Motor neuron (in vitro differentiated cells): Measurements from ENCODE around the gene CNNM3. TPM values are rescaled to one million over a fixed set of nuclear protein-coding genes. Genes with fewer than 3 reads are reported as not detected.
"Not testable (repeated sequence)": the region's sequence is repeated elsewhere in the genome, so short reads cannot be mapped to it uniquely, and the experiment has no call there.

Experiments
- ATAC-seq, 8 experiments: fragments of 200-7000 bp; cut with Tn5 transposase; replicated peaks in 6 of 8; 2 replicates each; pipeline ENCODE4 v1.8.0; 2021; ENCODE audit warnings: mild to moderate bottlenecking in 8 of 8, moderate library complexity in 8 of 8
- H3K27ac ChIP-seq, 2 donors: fragments of 250-450 bp; sonication (Bioruptor Pico); 2 replicates each; pipeline ENCODE4 v1.9.0; 2021; ENCODE audit warnings: antibody characterized with exemption in 2 of 2, mild to moderate bottlenecking in 2 of 2, moderate library complexity in 1 of 2
- H3K4me1 ChIP-seq, 2 donors: fragments of 250-450 bp; sonication (Bioruptor Pico); replicated peaks in 1 of 2; 2 replicates each; pipeline ENCODE4 v1.6.1; 2021; ENCODE audit warnings: antibody characterized with exemption in 2 of 2, mild to moderate bottlenecking in 2 of 2, moderate library complexity in 1 of 2
- H3K4me3 ChIP-seq, 5 donors: fragments of 250-450 bp; sonication (Bioruptor Pico); 2 replicates each; pipeline ENCODE4 v1.9.0; 2021; ENCODE audit warnings: antibody characterized with exemption in 5 of 5, mild to moderate bottlenecking in 5 of 5, moderate library complexity in 4 of 5
- WGBS, 10 experiments: fragments of 450-650 bp; shearing (Covaris generic); methylation state at CpG; one replicate each; pipeline ENCODE4 v1.0.0; 2022; 5-methylcytosine and 5-hydroxymethylcytosine counted together
- in situ Hi-C, 9 experiments: fragments of 400-800 bp; cut with MboI; loops; one replicate each; pipeline ENCODE4 v1.15.0; 2021; ENCODE audit warnings: low sequenced_read_pairs in 9 of 9, low pct_unique_long_range_greater_than_20kb in 2 of 9; ENCODE audit not compliant: unreplicated experiment in 9 of 9
- total RNA-seq, 8 experiments: library from RNA; unstranded; fragments of 300-600 nt; gene quantifications; 2 replicates each; pipeline versions ENCODE4 v1.2.3 to v1.2.4, GENCODE V29; 2022

Gene CNNM3
- total RNA-seq, 8 experiments from 2014 or later, result 6.0 to 19.6 (median 9.3) TPM

DNA sequence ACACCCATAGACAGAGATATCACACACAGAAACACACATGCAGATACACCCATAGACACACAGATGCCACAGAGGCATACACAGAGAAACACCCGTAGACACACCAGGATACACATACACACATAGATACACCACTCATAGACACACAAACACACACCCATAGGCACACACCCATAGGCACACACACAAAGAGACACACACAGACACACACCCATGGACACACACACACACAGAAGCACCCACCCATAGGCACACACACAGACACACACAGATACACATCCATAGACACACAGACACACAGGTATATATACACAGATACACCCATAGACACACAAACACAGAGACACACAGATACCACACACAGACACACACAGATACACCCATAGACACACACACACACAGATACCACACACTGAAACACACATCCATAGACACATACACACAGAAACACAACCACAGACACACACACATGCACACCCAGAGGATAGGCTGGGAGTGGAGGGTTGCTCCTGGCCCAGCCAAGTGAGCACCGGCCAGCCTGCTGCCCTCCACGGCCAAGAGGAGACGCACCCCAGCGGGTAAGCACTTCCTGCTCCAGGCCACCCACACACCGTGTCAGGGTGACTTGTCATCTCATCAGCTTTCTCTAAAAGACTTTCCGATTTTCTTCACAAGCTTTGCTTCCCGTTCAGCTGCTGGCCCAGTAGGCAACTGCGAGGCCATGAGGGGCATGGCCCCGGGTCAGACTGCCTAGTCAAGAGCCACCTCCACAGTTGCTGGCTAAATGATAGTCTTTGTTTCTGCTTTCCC, 14.1 kb upstream of the CNNM3 start:
- ATAC-seq, result no peak
- in situ Hi-C loops, result no loop called here
- no peak overlapping the region for H3K27ac ChIP-seq
- no peak overlapping the region for H3K4me3 ChIP-seq
- WGBS, 10 experiments, result 80 to 100% (median 96%) methylated on average over 1 to 5 of the region's 10 CpGs; no CpG with 5 or more reads in 3 of the 10 experiments
- H3K4me1 ChIP-seq, result no peaks in the 10 kb centered on the region

- H3K27ac ChIP-seq, result no peak overlapping the region
- H3K4me1 ChIP-seq, result no peaks in the 10 kb centered on the region
- in situ Hi-C loops, result no loop called here
- no peak for ATAC-seq
- no peak overlapping the region for H3K4me3 ChIP-seq
- 89 to 100% (median 94%) methylated on average over 3 to 6 of the region's 7 CpGs; no CpG with 5 or more reads in 6 of the 10 experiments for WGBS, 10 experiments
Observed at GRCh38 chr2:96802721-96803120, 13.3 kb upstream of the CNNM3 start.

DNA sequence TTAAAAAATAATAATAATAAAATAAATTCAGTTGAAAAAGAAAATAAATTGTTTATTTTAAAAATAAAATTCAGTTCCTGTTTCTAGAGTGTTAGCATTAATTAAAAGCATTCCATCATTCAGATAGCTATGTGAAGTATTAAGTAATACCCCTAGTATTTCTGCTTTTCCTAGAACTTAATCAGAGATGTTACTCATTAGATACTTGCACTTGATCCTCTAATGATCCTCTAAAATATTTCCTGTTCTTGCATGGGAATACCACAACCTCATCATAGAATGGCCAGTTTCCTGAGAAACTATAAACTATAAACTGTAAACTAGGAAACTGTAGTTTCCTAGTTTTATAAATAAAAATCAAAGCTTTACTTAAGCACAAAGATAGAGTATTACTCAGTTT, 11.1 kb upstream of the CNNM3 start:
- Histone ChIP-seq H3K4me1 (no peaks in the 10 kb centered on the region), H3K4me3 (no peak overlapping the region), H3K27ac (no peak overlapping the region)
- ATAC-seq, result no peak
- in situ Hi-C loops, result no loop called here

DNA sequence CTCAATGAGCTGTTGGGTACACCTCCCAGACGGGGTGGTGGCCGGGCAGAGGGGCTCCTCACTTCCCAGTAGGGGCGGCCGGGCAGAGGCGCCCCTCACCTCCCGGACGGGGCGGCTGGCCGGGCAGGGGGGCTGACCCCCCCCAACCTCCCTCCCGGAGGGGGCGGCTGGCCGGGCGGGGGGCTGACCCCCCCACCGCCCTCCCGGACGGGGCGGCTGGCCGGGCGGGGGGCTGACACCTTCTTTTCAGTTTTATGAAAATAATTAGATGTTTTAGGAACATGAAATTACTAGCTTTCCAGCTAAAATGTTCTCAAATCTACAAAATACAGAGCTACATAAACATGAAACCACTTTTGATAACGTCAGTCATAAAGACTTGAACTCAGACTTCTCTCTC, 10.1 kb upstream of the CNNM3 start:
- H3K27ac ChIP-seq, H3K4me1 ChIP-seq, in situ Hi-C loops, H3K4me3 ChIP-seq, ATAC-seq: not testable (repeated sequence)
- 80 to 100% (median 100%) methylated on average over 1 of the region's 20 CpGs; no CpG with 5 or more reads in 2 of the 10 experiments for WGBS, 10 experiments

GRCh38 chr2:96806468-96807126, 9.5 kb upstream of the CNNM3 start:
- no peak for ATAC-seq
- no peaks in the 10 kb centered on the region for H3K4me1 ChIP-seq
- in situ Hi-C loops, result no loop called here
- H3K4me3 ChIP-seq, result no peak overlapping the region
- 78 to 96% (median 94%) methylated on average over 8 to 21 of the region's 23 CpGs for WGBS, 10 experiments
- H3K27ac ChIP-seq, result no peak overlapping the region

GRCh38 chr2:96807127-96807471, 9.0 kb upstream of the CNNM3 start:
- ATAC-seq, result no peak
- WGBS, 10 experiments, result 80 to 100% (median 97%) methylated on average over 1 to 9 of the region's 10 CpGs; no CpG with 5 or more reads in 3 of the 10 experiments
- Histone ChIP-seq H3K4me1 (no peaks in the 10 kb centered on the region), H3K4me3 (no peak overlapping the region), H3K27ac (no peak overlapping the region)
- in situ Hi-C loops, result no loop called here

DNA sequence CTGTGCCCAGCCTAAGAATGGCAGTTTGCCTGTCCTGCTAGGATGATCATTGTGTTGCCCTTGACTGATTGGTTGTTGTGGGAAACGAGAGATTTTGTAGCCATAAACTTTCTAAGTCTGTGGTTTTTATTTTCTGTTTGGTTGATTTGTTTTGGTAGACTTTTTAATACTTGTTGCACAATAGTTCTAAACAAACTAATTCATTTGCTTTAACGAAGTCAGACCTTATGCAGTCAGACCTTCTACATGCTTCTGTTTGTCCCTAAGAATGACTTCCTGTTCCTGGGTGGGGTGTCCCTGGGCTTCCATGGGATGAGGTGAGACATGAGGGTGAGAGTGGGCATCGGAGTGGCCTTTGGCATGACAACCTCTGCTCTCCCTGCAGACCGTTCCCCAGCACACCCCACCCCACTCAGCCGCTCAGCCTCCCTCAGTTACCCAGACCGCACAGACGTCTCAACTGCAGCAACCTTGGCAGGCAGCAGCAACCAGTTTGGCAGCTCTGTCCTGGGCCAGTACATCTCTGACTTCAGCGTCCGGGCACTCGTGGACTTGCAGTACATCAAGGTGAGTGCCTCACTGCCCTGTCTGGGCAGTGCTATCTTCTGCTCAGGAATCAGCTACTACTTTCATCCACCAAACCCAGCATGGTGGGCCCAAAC, 7.8 kb upstream of the CNNM3 start:
- in situ Hi-C loops, result no loop called here
- H3K27ac ChIP-seq, result no peak overlapping the region
- 31 to 100% (median 86%) methylated on average over 1 to 4 of the region's 10 CpGs; no CpG with 5 or more reads in 4 of the 10 experiments for WGBS, 10 experiments
- no peak overlapping the region for H3K4me3 ChIP-seq
- H3K4me1 ChIP-seq, result no peaks in the 10 kb centered on the region
- no peak for ATAC-seq

DNA sequence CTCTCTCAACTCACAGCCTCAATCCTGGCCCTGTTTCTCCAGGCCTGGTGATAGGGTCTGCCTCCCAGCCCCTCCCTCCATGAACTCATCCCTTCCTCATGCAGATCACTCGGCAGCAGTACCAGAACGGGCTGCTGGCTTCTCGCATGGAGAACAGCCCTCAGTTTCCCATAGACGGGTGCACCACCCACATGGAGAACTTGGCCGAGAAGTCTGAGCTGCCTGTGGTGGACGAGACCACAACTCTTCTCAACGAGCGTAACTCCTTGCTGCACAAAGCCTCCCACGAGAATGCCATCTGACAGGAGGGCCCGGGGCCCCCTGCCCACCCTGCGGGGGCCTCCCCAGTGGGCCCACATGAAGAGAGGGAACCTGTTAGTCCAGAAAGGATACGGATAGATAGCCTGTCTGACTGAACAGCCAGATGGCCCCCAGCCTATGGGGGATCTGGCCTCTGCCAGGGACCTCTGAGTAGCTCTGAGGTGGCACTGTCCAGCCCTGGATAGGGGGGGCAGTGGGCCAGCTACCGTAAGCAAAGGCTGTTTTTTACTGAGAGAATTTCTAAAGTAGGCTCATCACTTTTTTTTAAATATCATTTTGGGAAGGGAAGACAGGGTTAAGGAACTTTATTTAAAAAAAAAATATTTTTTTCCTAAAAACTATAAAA, 6.7 kb upstream of the CNNM3 start:
- Histone ChIP-seq H3K4me3 (no peak overlapping the region), H3K4me1 (no peaks in the 10 kb centered on the region), H3K27ac (no peak overlapping the region)
- no peak for ATAC-seq
- 80 to 96% (median 80%) methylated on average over 1 to 7 of the region's 13 CpGs; no CpG with 5 or more reads in 5 of the 10 experiments for WGBS, 10 experiments
- in situ Hi-C loops, result no loop called here

DNA sequence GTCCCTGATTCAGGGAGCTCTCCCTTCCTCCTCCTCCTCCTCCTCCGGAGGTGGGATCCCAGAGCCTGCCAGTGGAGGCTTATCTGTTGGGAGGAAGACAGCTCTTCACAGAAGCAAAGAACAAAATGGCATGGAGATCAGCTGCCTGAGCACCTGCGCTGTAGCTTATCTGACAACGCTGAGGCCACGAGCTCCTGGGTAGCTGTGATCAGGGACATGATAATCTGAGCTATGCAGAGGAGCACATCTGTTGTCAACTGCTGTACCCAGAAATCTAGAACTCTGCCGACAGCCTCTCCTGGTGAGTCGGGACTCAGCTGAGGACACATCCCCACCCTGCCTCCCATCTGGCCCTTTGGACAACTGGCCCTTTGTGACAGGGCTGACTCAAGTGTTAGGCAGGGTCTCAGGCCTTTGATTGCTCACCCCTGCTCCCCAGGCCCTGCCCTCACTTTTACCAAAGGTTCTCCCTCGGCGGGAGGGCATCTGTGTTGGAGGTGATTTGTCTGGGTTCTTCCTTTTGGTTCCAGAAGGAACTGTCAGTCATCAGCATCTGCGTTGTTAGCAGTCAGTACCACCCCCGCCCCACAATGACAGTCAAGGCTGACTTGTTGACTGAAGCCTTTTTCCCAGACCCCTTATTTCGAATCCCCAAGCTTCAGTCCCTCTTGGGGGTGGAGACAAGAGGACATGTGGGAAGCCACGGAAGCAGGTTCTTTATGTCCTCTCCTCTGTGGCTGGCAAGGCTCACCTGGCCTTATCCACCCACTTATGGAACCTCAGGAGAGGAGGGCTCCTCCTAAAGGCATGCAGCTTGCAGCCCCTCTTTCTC, 5.9 kb upstream of the CNNM3 start:
- H3K4me1 ChIP-seq, result no peaks in the 10 kb centered on the region
- no peak for ATAC-seq
- H3K27ac ChIP-seq, result no peak overlapping the region
- WGBS, 10 experiments, result 20 to 100% (median 81%) methylated on average over 1 to 6 of the region's 12 CpGs; no CpG with 5 or more reads in 4 of the 10 experiments
- in situ Hi-C loops, result no loop called here
- H3K4me3 ChIP-seq, result no peak overlapping the region

GRCh38 chr2:96810783-96811192, 5.3 kb upstream of the CNNM3 start:
- no peak overlapping the region for H3K27ac ChIP-seq
- H3K4me1 ChIP-seq, result no peaks in the 10 kb centered on the region
- no peak for ATAC-seq
- 60 to 100% (median 94%) methylated on average over 1 to 4 of the region's 5 CpGs; no CpG with 5 or more reads in 5 of the 10 experiments for WGBS, 10 experiments
- no peak overlapping the region for H3K4me3 ChIP-seq
- in situ Hi-C loops, result no loop called here

DNA sequence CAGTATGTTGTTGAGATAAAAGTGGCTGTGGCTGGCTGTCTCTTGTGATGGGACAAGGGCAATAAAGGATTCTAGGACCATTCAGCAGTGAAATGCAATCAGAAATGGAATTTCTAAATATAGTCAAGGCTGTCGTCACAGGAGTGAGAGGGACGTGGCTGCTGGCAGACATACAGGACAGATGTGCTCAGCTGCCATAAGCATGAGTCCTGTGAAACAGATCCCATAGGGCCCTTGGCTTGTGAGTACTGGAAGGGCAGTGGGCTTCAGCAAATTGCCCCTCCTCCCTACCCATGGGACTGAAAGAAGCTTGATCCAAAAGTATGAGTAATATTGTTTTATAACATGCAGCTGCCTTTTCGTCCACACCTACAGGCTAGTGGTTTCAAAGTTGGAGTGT, 4.2 kb upstream of the CNNM3 start:
- ATAC-seq, result no peak
- 35 to 92% (median 77%) methylated on average over 1 to 3 of the region's 3 CpGs; no CpG with 5 or more reads in 2 of the 10 experiments for whole genome bisulfite sequencing, 10 experiments
- in situ Hi-C loops, result no loop called here

GRCh38 chr2:96813656-96814055, 2.4 kb upstream of the CNNM3 start:
- ATAC-seq, result no peak
- WGBS, 10 experiments, result 69 to 100% (median 91%) methylated on average over 1 to 4 of the region's 4 CpGs; no CpG with 5 or more reads in 2 of the 10 experiments
- H3K4me3 ChIP-seq, result no peak overlapping the region
- H3K4me1 ChIP-seq, result peaks cover 11 to 14% of the 10 kb centered on the region in 2 donors
- in situ Hi-C loops, result no loop called here
- H3K27ac ChIP-seq, result no peak overlapping the region

More for the DNA sequence above, 4.2 kb upstream of the CNNM3 start:
- no peak overlapping the region for H3K4me3 ChIP-seq
- H3K27ac ChIP-seq, result no peak overlapping the region
- no peaks in the 10 kb centered on the region for H3K4me1 ChIP-seq
